Liver (tissue), 9 donors: Measurements from ENCODE around the gene MYH11. TPM values are rescaled to one million over a fixed set of nuclear protein-coding genes. Genes with fewer than 3 reads are reported as not detected.

Experiments used
- DNase-seq: peaks from one replicate; pipeline ENCODE4 v3.0.0-alpha.2; 2017; ENCODE audit warnings: low spot score
- H3K27ac ChIP-seq, 2 donors: one replicate each; pipeline ENCODE4 v1.7.0; 2013; ENCODE audit warnings: inconsistent platforms in 2 of 2, low read length in 2 of 2, control low read depth in 1 of 2, low read depth in 1 of 2, mild to moderate bottlenecking in 1 of 2
- H3K27me3 ChIP-seq, 4 donors: one replicate each; pipeline versions ENCODE4 v1.6.1 to v1.7.0; 2013; ENCODE audit warnings: low read length in 3 of 4, inconsistent platforms in 1 of 4, mild to moderate bottlenecking in 1 of 4, moderate library complexity in 1 of 4; ENCODE audit not compliant: control insufficient read depth in 4 of 4, insufficient read depth in 4 of 4
- H3K36me3 ChIP-seq, 4 donors: one replicate each; pipeline versions ENCODE4 v1.6.1 to v1.7.0; 2013; ENCODE audit warnings: low read length in 3 of 4, mild to moderate bottlenecking in 3 of 4, low read depth in 1 of 4, moderate library complexity in 1 of 4; ENCODE audit not compliant: control insufficient read depth in 4 of 4, insufficient read depth in 3 of 4
- H3K4me1 ChIP-seq, 4 donors: one replicate each; pipeline versions ENCODE4 v1.6.1 to v1.7.0; 2013; ENCODE audit warnings: low read length in 3 of 4, mild to moderate bottlenecking in 3 of 4, moderate library complexity in 1 of 4; ENCODE audit not compliant: control insufficient read depth in 4 of 4, insufficient read depth in 4 of 4
- H3K4me3 ChIP-seq, 3 donors: one replicate each; pipeline versions ENCODE4 v1.6.1 to v1.7.0; 2013; ENCODE audit warnings: low read length in 3 of 3, control low read depth in 1 of 3, low read depth in 1 of 3, mild to moderate bottlenecking in 1 of 3
- H3K9ac ChIP-seq, 2 donors: one replicate each; pipeline ENCODE4 v1.7.0; 2013; ENCODE audit warnings: low read length in 2 of 2, mild to moderate bottlenecking in 2 of 2, moderate library complexity in 2 of 2, control low read depth in 1 of 2, low read depth in 1 of 2
- H3K9me3 ChIP-seq, 4 donors: one replicate each; pipeline versions ENCODE4 v1.6.1 to v1.7.0; 2013; ENCODE audit warnings: low read length in 3 of 4; ENCODE audit not compliant: control insufficient read depth in 4 of 4
- EGR1 ChIP-seq, 2 donors: IDR thresholded peaks; 2 replicates each; pipeline ENCODE4 v1.6.1; 2016 to 2018; ENCODE audit warnings: antibody characterized with exemption in 2 of 2, low read depth in 2 of 2
- FOXA1 ChIP-seq: IDR thresholded peaks from 2 replicates; pipeline ENCODE4 v1.6.1; 2016; ENCODE audit warnings: antibody characterized with exemption
- FOXA2 ChIP-seq: IDR thresholded peaks from 2 replicates; pipeline ENCODE4 v1.6.1; 2016; ENCODE audit warnings: antibody characterized with exemption
- GABPA ChIP-seq, 2 donors: IDR thresholded peaks in 1 of 2; conservative IDR thresholded peaks in 1 of 2; 2 replicates each; pipeline ENCODE4 v1.6.1; 2016; ENCODE audit warnings: antibody characterized with exemption in 2 of 2, mild to moderate bottlenecking in 1 of 2, moderate library complexity in 1 of 2
- HNF4A ChIP-seq, 2 donors: conservative IDR thresholded peaks; 2 replicates each; pipeline ENCODE4 v1.6.1; 2016; ENCODE audit warnings: antibody characterized with exemption in 2 of 2, mild to moderate bottlenecking in 2 of 2
- HNF4G ChIP-seq: IDR thresholded peaks from 2 replicates; pipeline ENCODE4 v1.6.1; 2016; ENCODE audit warnings: antibody characterized with exemption
- JUND ChIP-seq, 2 donors: IDR thresholded peaks; 2 replicates each; pipeline ENCODE4 v1.6.1; 2016; ENCODE audit warnings: antibody characterized with exemption in 2 of 2
- NR2F2 ChIP-seq: IDR thresholded peaks from 2 replicates; pipeline ENCODE4 v1.6.1; 2016; ENCODE audit warnings: antibody characterized with exemption
- RAD21 ChIP-seq, 2 donors: IDR thresholded peaks; 2 replicates each; pipeline ENCODE4 v1.6.1; 2016; ENCODE audit warnings: antibody characterized with exemption in 2 of 2, mild to moderate bottlenecking in 2 of 2
- RXRA ChIP-seq, 2 donors: IDR thresholded peaks; 2 replicates each; pipeline ENCODE4 v1.6.1; 2017 to 2018; ENCODE audit warnings: antibody characterized with exemption in 2 of 2, mild to moderate bottlenecking in 1 of 2
- SP1 ChIP-seq: IDR thresholded peaks from 2 replicates; pipeline ENCODE4 v1.6.1; 2018; ENCODE audit warnings: antibody characterized with exemption, mild to moderate bottlenecking
- TAF1 ChIP-seq: conservative IDR thresholded peaks from 2 replicates; pipeline ENCODE4 v1.6.1; 2016; ENCODE audit warnings: antibody characterized with exemption, mild to moderate bottlenecking
- YY1 ChIP-seq: IDR thresholded peaks from 2 replicates; pipeline ENCODE4 v1.6.1; 2016; ENCODE audit warnings: antibody characterized with exemption, mild to moderate bottlenecking
- WGBS: extraction: QIAGEN DNeasy Blood & Tissue Kit; methylation state at CpG from one replicate; pipeline ENCODE4 v1.1.7; 2013; 5-methylcytosine and 5-hydroxymethylcytosine counted together
- polyA plus RNA-seq, 2 donors: library from polyadenylated mRNA; stranded (reverse) in 1 of 2; unstranded in 1 of 2; fragments of 200-250 nt in 1 of 2; fragments of >200 nt in 1 of 2; fragmentation: Nextera tagmentation in 1 of 2; extraction: Ambion mirVana in 1 of 2; gene quantifications; one replicate each; pipeline versions ENCODE4 v1.2.1 to v1.2.3, GENCODE V29; 2013 to 2015
- total RNA-seq, 2 donors: library from RNA; depleted of rRNA; stranded (reverse); fragments of >200 nt; gene quantifications; one replicate each; pipeline ENCODE4 v1.2.3, GENCODE V29; 2014
- TF ChIP-seq, protein P1 (sequence below): IDR thresholded peaks from 2 replicates; pipeline ENCODE4 v1.6.1; 2016; ENCODE audit warnings: antibody characterized with exemption
- TF ChIP-seq, protein P2 (sequence below): IDR thresholded peaks from 2 replicates; pipeline ENCODE4 v1.6.1; 2016; ENCODE audit warnings: antibody characterized with exemption
- TF ChIP-seq, protein P3 (sequence below): IDR thresholded peaks from 2 replicates; pipeline ENCODE4 v1.6.1; 2016; ENCODE audit warnings: antibody characterized with exemption, mild to moderate bottlenecking
- TF ChIP-seq, protein P4 (sequence below): IDR thresholded peaks from 2 replicates; pipeline ENCODE4 v1.6.1; 2016; ENCODE audit warnings: antibody characterized with exemption
- TF ChIP-seq, protein P5 (sequence below): fragments of 150-350 bp; IDR thresholded peaks from 2 replicates; pipeline ENCODE4 v1.5.1; 2017; ENCODE audit warnings: improper control_type of control experiment, low read depth, low read length; ENCODE audit not compliant: missing input control
- donor health status: healthy.
- donor health status: healthy.
- donor health status: healthy.
- donor health status: healthy.
- donor health status: healthy.

The MYH11 gene
- total and polyA plus RNA-seq, 4 donors = 0.51 to 33.7 (median 4.0) TPM

DNA sequence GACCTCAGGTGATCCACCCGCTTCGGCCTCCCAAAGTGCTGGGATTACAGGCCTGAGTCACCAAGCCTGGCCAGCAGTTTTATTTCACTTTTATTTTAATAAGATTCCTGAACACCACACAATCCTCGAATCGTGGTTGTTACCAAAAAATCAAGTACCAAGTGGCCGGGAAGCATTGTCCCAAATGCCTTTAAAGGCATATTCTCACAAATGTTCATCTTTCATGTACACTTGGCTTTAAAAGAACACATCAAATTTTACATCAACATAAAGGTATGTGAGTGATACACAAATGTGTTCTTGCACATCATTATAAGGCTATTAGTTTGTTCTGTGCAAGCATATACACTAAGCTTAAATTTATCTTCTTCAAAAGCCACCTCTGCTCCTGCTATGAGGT lies 8.1 kb upstream of the MYH11 start:
- H3K4me3 ChIP-seq = no peak overlapping the region
- peaks cover 2 to 29% (median 21%) of the 10 kb centered on the region in 4 donors for H3K36me3 ChIP-seq
- H3K27me3 ChIP-seq = no peaks in the 10 kb centered on the region
- TF ChIP-seq, protein P1, sequence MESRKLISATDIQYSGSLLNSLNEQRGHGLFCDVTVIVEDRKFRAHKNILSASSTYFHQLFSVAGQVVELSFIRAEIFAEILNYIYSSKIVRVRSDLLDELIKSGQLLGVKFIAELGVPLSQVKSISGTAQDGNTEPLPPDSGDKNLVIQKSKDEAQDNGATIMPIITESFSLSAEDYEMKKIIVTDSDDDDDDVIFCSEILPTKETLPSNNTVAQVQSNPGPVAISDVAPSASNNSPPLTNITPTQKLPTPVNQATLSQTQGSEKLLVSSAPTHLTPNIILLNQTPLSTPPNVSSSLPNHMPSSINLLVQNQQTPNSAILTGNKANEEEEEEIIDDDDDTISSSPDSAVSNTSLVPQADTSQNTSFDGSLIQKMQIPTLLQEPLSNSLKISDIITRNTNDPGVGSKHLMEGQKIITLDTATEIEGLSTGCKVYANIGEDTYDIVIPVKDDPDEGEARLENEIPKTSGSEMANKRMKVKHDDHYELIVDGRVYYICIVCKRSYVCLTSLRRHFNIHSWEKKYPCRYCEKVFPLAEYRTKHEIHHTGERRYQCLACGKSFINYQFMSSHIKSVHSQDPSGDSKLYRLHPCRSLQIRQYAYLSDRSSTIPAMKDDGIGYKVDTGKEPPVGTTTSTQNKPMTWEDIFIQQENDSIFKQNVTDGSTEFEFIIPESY = no peak
- TF ChIP-seq FOXA1 = no peak
- TF ChIP-seq, protein P2, sequence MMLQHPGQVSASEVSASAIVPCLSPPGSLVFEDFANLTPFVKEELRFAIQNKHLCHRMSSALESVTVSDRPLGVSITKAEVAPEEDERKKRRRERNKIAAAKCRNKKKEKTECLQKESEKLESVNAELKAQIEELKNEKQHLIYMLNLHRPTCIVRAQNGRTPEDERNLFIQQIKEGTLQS = no peak
- TF ChIP-seq GABPA (IDR thresholded peaks at IDR 0.05 in 1 of 2, conservative IDR thresholded peaks at IDR 0.05 in 1 of 2) = no peak
- no peak for TF ChIP-seq SP1
- no peak for TF ChIP-seq YY1
- no peak for TF ChIP-seq JUND (IDR thresholded peaks at IDR 0.05)
- TF ChIP-seq, protein P3, sequence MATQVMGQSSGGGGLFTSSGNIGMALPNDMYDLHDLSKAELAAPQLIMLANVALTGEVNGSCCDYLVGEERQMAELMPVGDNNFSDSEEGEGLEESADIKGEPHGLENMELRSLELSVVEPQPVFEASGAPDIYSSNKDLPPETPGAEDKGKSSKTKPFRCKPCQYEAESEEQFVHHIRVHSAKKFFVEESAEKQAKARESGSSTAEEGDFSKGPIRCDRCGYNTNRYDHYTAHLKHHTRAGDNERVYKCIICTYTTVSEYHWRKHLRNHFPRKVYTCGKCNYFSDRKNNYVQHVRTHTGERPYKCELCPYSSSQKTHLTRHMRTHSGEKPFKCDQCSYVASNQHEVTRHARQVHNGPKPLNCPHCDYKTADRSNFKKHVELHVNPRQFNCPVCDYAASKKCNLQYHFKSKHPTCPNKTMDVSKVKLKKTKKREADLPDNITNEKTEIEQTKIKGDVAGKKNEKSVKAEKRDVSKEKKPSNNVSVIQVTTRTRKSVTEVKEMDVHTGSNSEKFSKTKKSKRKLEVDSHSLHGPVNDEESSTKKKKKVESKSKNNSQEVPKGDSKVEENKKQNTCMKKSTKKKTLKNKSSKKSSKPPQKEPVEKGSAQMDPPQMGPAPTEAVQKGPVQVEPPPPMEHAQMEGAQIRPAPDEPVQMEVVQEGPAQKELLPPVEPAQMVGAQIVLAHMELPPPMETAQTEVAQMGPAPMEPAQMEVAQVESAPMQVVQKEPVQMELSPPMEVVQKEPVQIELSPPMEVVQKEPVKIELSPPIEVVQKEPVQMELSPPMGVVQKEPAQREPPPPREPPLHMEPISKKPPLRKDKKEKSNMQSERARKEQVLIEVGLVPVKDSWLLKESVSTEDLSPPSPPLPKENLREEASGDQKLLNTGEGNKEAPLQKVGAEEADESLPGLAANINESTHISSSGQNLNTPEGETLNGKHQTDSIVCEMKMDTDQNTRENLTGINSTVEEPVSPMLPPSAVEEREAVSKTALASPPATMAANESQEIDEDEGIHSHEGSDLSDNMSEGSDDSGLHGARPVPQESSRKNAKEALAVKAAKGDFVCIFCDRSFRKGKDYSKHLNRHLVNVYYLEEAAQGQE = no peak
- no peak for TF ChIP-seq EGR1 (IDR thresholded peaks at IDR 0.05; ENCODE audit: low read depth in 2 of 2)
- no peak for TF ChIP-seq RXRA (IDR thresholded peaks at IDR 0.05)
- no peak for TF ChIP-seq HNF4A (conservative IDR thresholded peaks at IDR 0.05)
- TF ChIP-seq, protein P4, sequence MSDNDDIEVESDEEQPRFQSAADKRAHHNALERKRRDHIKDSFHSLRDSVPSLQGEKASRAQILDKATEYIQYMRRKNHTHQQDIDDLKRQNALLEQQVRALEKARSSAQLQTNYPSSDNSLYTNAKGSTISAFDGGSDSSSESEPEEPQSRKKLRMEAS = no peak
- no peak for TF ChIP-seq FOXA2
- TF ChIP-seq HNF4G = no peak
- TF ChIP-seq, protein P5, sequence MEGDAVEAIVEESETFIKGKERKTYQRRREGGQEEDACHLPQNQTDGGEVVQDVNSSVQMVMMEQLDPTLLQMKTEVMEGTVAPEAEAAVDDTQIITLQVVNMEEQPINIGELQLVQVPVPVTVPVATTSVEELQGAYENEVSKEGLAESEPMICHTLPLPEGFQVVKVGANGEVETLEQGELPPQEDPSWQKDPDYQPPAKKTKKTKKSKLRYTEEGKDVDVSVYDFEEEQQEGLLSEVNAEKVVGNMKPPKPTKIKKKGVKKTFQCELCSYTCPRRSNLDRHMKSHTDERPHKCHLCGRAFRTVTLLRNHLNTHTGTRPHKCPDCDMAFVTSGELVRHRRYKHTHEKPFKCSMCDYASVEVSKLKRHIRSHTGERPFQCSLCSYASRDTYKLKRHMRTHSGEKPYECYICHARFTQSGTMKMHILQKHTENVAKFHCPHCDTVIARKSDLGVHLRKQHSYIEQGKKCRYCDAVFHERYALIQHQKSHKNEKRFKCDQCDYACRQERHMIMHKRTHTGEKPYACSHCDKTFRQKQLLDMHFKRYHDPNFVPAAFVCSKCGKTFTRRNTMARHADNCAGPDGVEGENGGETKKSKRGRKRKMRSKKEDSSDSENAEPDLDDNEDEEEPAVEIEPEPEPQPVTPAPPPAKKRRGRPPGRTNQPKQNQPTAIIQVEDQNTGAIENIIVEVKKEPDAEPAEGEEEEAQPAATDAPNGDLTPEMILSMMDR = no peak
- TF ChIP-seq TAF1 = no peak
- no peak for TF ChIP-seq RAD21 (IDR thresholded peaks at IDR 0.05)
- TF ChIP-seq NR2F2 = no peak
- H3K4me1 ChIP-seq = no peaks in the 10 kb centered on the region
- WGBS = 94% methylated on average over 5 of the region's 5 CpGs
- no peak overlapping the region for H3K27ac ChIP-seq
- H3K9ac ChIP-seq = no peak overlapping the region
- no peak for DNase-seq
- no peaks in the 10 kb centered on the region for H3K9me3 ChIP-seq
